Fibroblast of lung (primary cell): ENCODE data around the gene SH2D1B. TPM values are rescaled to one million over a fixed set of nuclear protein-coding genes. Genes with fewer than 3 reads are reported as not detected.

Experiments
- DNase-seq, 2 donors: peaks; one replicate each; pipeline versions ENCODE4 v3.0.0 to v3.0.0-alpha.2; 2010; ENCODE audit warnings: low read depth in 2 of 2
- H2AFZ ChIP-seq: 2 replicates; pipeline ENCODE4 v1.5.1; 2012; ENCODE audit warnings: low read length, control low read depth, inconsistent platforms
- H3K27ac ChIP-seq: 2 replicates; pipeline ENCODE4 v1.5.1; 2011; ENCODE audit warnings: low read length, control low read depth; ENCODE audit not compliant: insufficient read depth
- H3K27me3 ChIP-seq: 2 replicates; pipeline ENCODE4 v1.5.1; 2011; ENCODE audit warnings: mild to moderate bottlenecking, low read length; ENCODE audit not compliant: control insufficient read depth, insufficient read depth
- H3K36me3 ChIP-seq: 2 replicates; pipeline ENCODE4 v1.5.1; 2011; ENCODE audit warnings: low read length; ENCODE audit not compliant: control insufficient read depth, insufficient read depth
- H3K4me1 ChIP-seq: 2 replicates; pipeline ENCODE4 v1.5.1; 2011; ENCODE audit warnings: low read length; ENCODE audit not compliant: control insufficient read depth, insufficient read depth; ENCODE audit errors: extremely low read depth
- H3K4me2 ChIP-seq: 2 replicates; pipeline ENCODE4 v1.5.1; 2011; ENCODE audit warnings: low read length, control low read depth; ENCODE audit not compliant: insufficient read depth; ENCODE audit errors: extremely low read depth
- H3K4me3 ChIP-seq, 4 experiments: fragments of 200-600 bp in 1 of 4; sonication (generic) in 1 of 4; replicated peaks in 1 of 4; 2 replicates each; pipeline ENCODE4 v1.5.1; 2011 to 2016; ENCODE audit warnings: low read length in 4 of 4, low read depth in 3 of 4, mild to moderate bottlenecking in 3 of 4, control low read depth in 2 of 4, inconsistent platforms in 1 of 4, mixed read lengths in 1 of 4; ENCODE audit not compliant: insufficient read depth in 1 of 4; ENCODE audit errors: control extremely low read depth in 1 of 4
- H3K79me2 ChIP-seq: 2 replicates; pipeline ENCODE4 v1.5.1; 2012; ENCODE audit warnings: mild to moderate bottlenecking, low read length, inconsistent platforms; ENCODE audit not compliant: control insufficient read depth, insufficient read depth
- H3K9ac ChIP-seq: 2 replicates; pipeline ENCODE4 v1.5.1; 2011; ENCODE audit warnings: mild to moderate bottlenecking, low read length, control low read depth; ENCODE audit not compliant: insufficient read depth
- H3K9me3 ChIP-seq: 2 replicates; pipeline ENCODE4 v1.5.1; 2012; ENCODE audit warnings: low read depth, low read length; ENCODE audit not compliant: control insufficient read depth, insufficient read depth
- H4K20me1 ChIP-seq: 2 replicates; pipeline ENCODE4 v1.5.1; 2011; ENCODE audit warnings: low read length; ENCODE audit not compliant: control insufficient read depth, insufficient read depth; ENCODE audit errors: extremely low read depth
- CTCF ChIP-seq, 2 donors: IDR thresholded peaks in 1 of 2; conservative IDR thresholded peaks in 1 of 2; 1 replicate in 1 of 2; 2 replicates in 1 of 2; pipeline ENCODE4 v1.5.1; 2011 to 2012; ENCODE audit warnings: low read length in 2 of 2, control low read depth in 1 of 2, inconsistent platforms in 1 of 2, low read depth in 1 of 2, mild to moderate bottlenecking in 1 of 2
- EZH2 ChIP-seq: IDR thresholded peaks from 2 replicates; pipeline ENCODE4 v1.5.1; 2012; ENCODE audit warnings: low read length, control low read depth, mild to moderate bottlenecking; ENCODE audit errors: missing control alignments
- polyA plus RNA-seq, 2 donors: library from polyadenylated mRNA; depleted of rRNA in 1 of 2; stranded (reverse) in 1 of 2; unstranded in 1 of 2; fragments of >200 nt; gene quantifications; 2 replicates each; pipeline ENCODE4 v1.2.1, GENCODE V29; 2011 to 2012; ENCODE audit warnings: missing spikeins in 1 of 2
- total RNA-seq: library from RNA; depleted of rRNA; stranded (reverse); fragments of >200 nt; gene quantifications from 2 replicates; pipeline ENCODE4 v1.2.1, GENCODE V29; 2014

SH2D1B gene
- total and polyA plus RNA-seq, 2 donors (not counting 1 experiment from before 2014, with no cell fraction given): not detected

- no peak overlapping the region for H3K9ac ChIP-seq
- DNase-seq: no peak
Measured at GRCh38 chr1:162388615-162389014, 23.3 kb downstream of the SH2D1B start.

GRCh38 chr1:162388083-162388594 lies 23.8 kb downstream of the SH2D1B start:
- TF ChIP-seq EZH2 (no peak), CTCF (conservative IDR thresholded peaks at IDR 0.05 in 1 of 2, IDR thresholded peaks at IDR 0.05 in 1 of 2; ENCODE audit: low read depth in 1 of 2, low read length in 2 of 2) (no peak)
- Histone ChIP-seq H3K27me3 (peaks cover 25% of the 10 kb centered on the region), H2AFZ (no peak overlapping the region), H4K20me1 (no peaks in the 10 kb centered on the region), H3K4me2 (no peak overlapping the region), H3K4me3 (no peak overlapping the region), H3K9me3 (no peaks in the 10 kb centered on the region), H3K27ac (no peak overlapping the region), H3K79me2 (no peaks in the 10 kb centered on the region), H3K36me3 (no peaks in the 10 kb centered on the region), H3K4me1 (no peaks in the 10 kb centered on the region), H3K9ac (no peak overlapping the region)
- no peak for DNase-seq

More at GRCh38 chr1:162388615-162389014, 23.3 kb downstream of the SH2D1B start:
- Histone ChIP-seq H2AFZ (no peak overlapping the region), H3K79me2 (no peaks in the 10 kb centered on the region), H4K20me1 (no peaks in the 10 kb centered on the region), H3K4me2 (no peak overlapping the region), H3K9me3 (no peaks in the 10 kb centered on the region), H3K36me3 (no peaks in the 10 kb centered on the region), H3K4me1 (no peaks in the 10 kb centered on the region), H3K27me3 (peaks cover 25% of the 10 kb centered on the region), H3K27ac (no peak overlapping the region), H3K4me3 (no peak overlapping the region)
- TF ChIP-seq CTCF (conservative IDR thresholded peaks at IDR 0.05 in 1 of 2, IDR thresholded peaks at IDR 0.05 in 1 of 2; ENCODE audit: low read depth in 1 of 2, low read length in 2 of 2) (no peak), EZH2 (no peak)

GRCh38 chr1:162387226-162388082 lies 24.5 kb downstream of the SH2D1B start:
- no peak for DNase-seq

More at GRCh38 chr1:162387226-162388082, 24.5 kb downstream of the SH2D1B start:
- no peaks in the 10 kb centered on the region for H3K79me2 ChIP-seq
- no peak overlapping the region for H2AFZ ChIP-seq
- no peak overlapping the region for H3K9ac ChIP-seq
- H3K4me1 ChIP-seq: no peaks in the 10 kb centered on the region
- H3K4me3 ChIP-seq: no peak overlapping the region
- H3K27ac ChIP-seq: no peak overlapping the region
- H4K20me1 ChIP-seq: no peaks in the 10 kb centered on the region
- no peak overlapping the region for H3K4me2 ChIP-seq
- TF ChIP-seq EZH2 (no peak), CTCF (conservative IDR thresholded peaks at IDR 0.05 in 1 of 2, IDR thresholded peaks at IDR 0.05 in 1 of 2; ENCODE audit: low read depth in 1 of 2, low read length in 2 of 2) (no peak)
- no peaks in the 10 kb centered on the region for H3K36me3 ChIP-seq
- no peaks in the 10 kb centered on the region for H3K9me3 ChIP-seq
- peaks cover 28% of the 10 kb centered on the region for H3K27me3 ChIP-seq
